Gastrocnemius medialis (tissue), 4 donors: ENCODE results near the gene TACC3.

Experiments used
- CTCF ChIP-seq, 5 experiments: fragments of 450-650 bp in 3 of 5; fragments of 200-600 bp in 2 of 5; sonication (generic) in 2 of 5; IDR thresholded peaks in 4 of 5; conservative IDR thresholded peaks in 1 of 5; 1 replicate in 4 of 5; 2 replicates in 1 of 5; pipeline ENCODE4 v1.5.1; 2016 to 2019; ENCODE audit warnings: antibody characterized with exemption in 5 of 5, mild to moderate bottlenecking in 3 of 5, moderate library complexity in 3 of 5
- POLR2A ChIP-seq, 2 donors: fragments of 450-650 bp; IDR thresholded peaks; one replicate each; pipeline ENCODE4 v1.6.1; 2017; ENCODE audit warnings: antibody characterized with exemption in 2 of 2, mild to moderate bottlenecking in 2 of 2, moderate library complexity in 2 of 2

GRCh38 chr4:1673671-1674070 lies 47.6 kb upstream of the TACC3 start:
- TF ChIP-seq CTCF (IDR thresholded peaks at IDR 0.05 in 4 of 5, conservative IDR thresholded peaks at IDR 0.05 in 1 of 5) (no peak), POLR2A (IDR thresholded peaks at IDR 0.05) (no peak)
